HepG2 (cell line): ENCODE measurements around the gene KNG1. TPM values are rescaled to one million over a fixed set of nuclear protein-coding genes. Genes with fewer than 3 reads are reported as not detected.

Experiments
- NBN ChIP-seq: fragments of 450-650 bp; conservative IDR thresholded peaks from 2 replicates; pipeline ENCODE4 v1.6.1; 2017
- RARG ChIP-seq: sonication (generic); formaldehyde crosslinking; IDR thresholded peaks from 2 replicates; pipeline ENCODE4 v1.4.0; 2020; ENCODE audit warnings: low read depth, mild to moderate bottlenecking, missing genetic modification reagents
- RBM39 ChIP-seq: fragments of 200-400 bp; formaldehyde crosslinking; IDR thresholded peaks from one replicate; pipeline ENCODE4 v1.6.1; 2018; ENCODE audit warnings: antibody characterized with exemption, mild to moderate bottlenecking, low read depth, low read length; ENCODE audit not compliant: poor library complexity, severe bottlenecking
- RFX3 ChIP-seq: IDR thresholded peaks from 2 replicates; pipeline ENCODE4 v1.6.1; 2016; ENCODE audit warnings: missing biosample characterization, missing genetic modification reagents
- SNAI1 ChIP-seq: sonication (generic); formaldehyde crosslinking; IDR thresholded peaks from 2 replicates; pipeline ENCODE4 v1.5.0; 2020; ENCODE audit warnings: mild to moderate bottlenecking, missing genetic modification reagents, borderline replicate concordance
- ZFX ChIP-seq: sonication (generic); formaldehyde crosslinking; IDR thresholded peaks from 2 replicates; pipeline ENCODE4 v1.4.0; 2020; ENCODE audit warnings: mild to moderate bottlenecking, low read depth, missing genetic modification reagents, moderate library complexity
- ZMYM2 ChIP-seq: sonication (generic); formaldehyde crosslinking; IDR thresholded peaks from 2 replicates; pipeline ENCODE4 v1.8.0; 2022; ENCODE audit warnings: mild to moderate bottlenecking, missing genetic modification reagents
- ZNF256 ChIP-seq: sonication (generic); formaldehyde crosslinking; conservative IDR thresholded peaks from 2 replicates; pipeline ENCODE4 v1.4.0; 2020; ENCODE audit warnings: missing genetic modification reagents
- polyA plus RNA-seq, 8 experiments: library from polyadenylated mRNA; depleted of rRNA in 3 of 8; stranded (reverse) in 7 of 8; unstranded in 1 of 8; fragments of >200 nt; fragmentation: Illumina TruSeq in 4 of 8; extraction: Trizol in 4 of 8; gene quantifications; 2 replicates each; pipeline versions ENCODE4 v1.2.1 to v1.2.3, GENCODE V29; 2011 to 2016; ENCODE audit warnings: low read depth in 4 of 8, missing spikeins in 1 of 8, mixed read lengths in 1 of 8; ENCODE audit not compliant: insufficient read depth in 1 of 8
- total RNA-seq, 5 experiments: library from RNA; depleted of rRNA; stranded (reverse); fragments of >200 nt; fragmentation: Illumina TruSeq; extraction: Trizol; gene quantifications; 2 replicates each; pipeline ENCODE4 v1.2.3, GENCODE V29; 2016; ENCODE audit warnings: low read depth in 1 of 5
- TF ChIP-seq, protein P1 (sequence below): sonication (generic); formaldehyde crosslinking; IDR thresholded peaks from one replicate; pipeline ENCODE4 v1.5.1; 2020; ENCODE audit warnings: mild to moderate bottlenecking, missing genetic modification reagents; ENCODE audit errors: not compliant biosample characterization
- TF ChIP-seq, protein P2 (sequence below): IDR thresholded peaks from 2 replicates; pipeline ENCODE4 v1.6.1; 2012; ENCODE audit warnings: low read length, improper control_type of control experiment
- TF ChIP-seq, protein P3 (sequence below): sonication (generic); formaldehyde crosslinking; conservative IDR thresholded peaks from 2 replicates; pipeline ENCODE4 v1.8.0; 2022; ENCODE audit warnings: mild to moderate bottlenecking, moderate library complexity, missing genetic modification reagents
- TF ChIP-seq, protein P4 (sequence below): IDR thresholded peaks from 2 replicates; pipeline ENCODE4 v1.6.1; 2016; ENCODE audit warnings: mild to moderate bottlenecking, missing biosample characterization, missing genetic modification reagents

KNG1 gene
- total and polyA plus RNA-seq, 2 of the 13 experiments (the other 11 are each of a cell fraction or from before 2014, with no cell fraction given) = 6.5 to 7.0 TPM

DNA sequence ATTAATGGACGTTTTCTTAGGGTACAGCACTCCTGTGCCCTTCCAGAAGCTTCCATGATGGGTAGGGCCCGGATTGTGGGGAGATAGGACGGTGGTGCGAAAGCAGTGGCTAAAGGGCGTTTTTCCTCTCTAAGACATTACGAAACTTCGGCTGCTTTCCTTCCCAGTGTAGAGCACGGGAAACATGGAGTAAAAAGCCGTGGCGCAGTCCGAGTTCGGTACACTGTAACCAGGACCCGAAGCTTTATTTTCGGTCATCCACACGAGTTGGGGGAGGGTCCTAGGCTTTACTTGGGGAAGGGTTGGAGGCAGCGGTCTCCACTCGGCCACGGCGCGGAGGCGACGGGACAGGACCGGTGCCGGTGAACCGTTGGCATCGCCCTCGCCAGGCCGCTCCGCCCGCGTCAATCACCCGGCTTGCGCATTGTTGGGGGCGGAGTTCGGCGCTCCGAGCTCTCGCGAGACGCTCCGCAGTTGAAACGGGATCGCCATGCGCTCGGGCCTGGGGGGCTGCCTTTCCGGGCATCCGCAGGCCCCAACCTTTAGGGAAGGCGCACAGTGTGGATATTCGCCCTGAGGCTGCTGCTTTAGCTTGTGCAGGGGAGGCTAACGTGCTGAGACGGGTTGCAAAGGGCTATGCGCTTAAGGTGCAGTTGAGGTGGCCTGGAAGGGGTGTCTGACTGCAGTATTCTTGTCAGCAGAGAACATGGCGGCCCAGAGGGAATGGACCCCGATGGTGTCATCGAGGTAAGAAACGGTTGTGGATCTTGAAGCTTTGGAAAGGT, 66.8 kb downstream of the KNG1 start (continued):
- TF ChIP-seq, protein P1, sequence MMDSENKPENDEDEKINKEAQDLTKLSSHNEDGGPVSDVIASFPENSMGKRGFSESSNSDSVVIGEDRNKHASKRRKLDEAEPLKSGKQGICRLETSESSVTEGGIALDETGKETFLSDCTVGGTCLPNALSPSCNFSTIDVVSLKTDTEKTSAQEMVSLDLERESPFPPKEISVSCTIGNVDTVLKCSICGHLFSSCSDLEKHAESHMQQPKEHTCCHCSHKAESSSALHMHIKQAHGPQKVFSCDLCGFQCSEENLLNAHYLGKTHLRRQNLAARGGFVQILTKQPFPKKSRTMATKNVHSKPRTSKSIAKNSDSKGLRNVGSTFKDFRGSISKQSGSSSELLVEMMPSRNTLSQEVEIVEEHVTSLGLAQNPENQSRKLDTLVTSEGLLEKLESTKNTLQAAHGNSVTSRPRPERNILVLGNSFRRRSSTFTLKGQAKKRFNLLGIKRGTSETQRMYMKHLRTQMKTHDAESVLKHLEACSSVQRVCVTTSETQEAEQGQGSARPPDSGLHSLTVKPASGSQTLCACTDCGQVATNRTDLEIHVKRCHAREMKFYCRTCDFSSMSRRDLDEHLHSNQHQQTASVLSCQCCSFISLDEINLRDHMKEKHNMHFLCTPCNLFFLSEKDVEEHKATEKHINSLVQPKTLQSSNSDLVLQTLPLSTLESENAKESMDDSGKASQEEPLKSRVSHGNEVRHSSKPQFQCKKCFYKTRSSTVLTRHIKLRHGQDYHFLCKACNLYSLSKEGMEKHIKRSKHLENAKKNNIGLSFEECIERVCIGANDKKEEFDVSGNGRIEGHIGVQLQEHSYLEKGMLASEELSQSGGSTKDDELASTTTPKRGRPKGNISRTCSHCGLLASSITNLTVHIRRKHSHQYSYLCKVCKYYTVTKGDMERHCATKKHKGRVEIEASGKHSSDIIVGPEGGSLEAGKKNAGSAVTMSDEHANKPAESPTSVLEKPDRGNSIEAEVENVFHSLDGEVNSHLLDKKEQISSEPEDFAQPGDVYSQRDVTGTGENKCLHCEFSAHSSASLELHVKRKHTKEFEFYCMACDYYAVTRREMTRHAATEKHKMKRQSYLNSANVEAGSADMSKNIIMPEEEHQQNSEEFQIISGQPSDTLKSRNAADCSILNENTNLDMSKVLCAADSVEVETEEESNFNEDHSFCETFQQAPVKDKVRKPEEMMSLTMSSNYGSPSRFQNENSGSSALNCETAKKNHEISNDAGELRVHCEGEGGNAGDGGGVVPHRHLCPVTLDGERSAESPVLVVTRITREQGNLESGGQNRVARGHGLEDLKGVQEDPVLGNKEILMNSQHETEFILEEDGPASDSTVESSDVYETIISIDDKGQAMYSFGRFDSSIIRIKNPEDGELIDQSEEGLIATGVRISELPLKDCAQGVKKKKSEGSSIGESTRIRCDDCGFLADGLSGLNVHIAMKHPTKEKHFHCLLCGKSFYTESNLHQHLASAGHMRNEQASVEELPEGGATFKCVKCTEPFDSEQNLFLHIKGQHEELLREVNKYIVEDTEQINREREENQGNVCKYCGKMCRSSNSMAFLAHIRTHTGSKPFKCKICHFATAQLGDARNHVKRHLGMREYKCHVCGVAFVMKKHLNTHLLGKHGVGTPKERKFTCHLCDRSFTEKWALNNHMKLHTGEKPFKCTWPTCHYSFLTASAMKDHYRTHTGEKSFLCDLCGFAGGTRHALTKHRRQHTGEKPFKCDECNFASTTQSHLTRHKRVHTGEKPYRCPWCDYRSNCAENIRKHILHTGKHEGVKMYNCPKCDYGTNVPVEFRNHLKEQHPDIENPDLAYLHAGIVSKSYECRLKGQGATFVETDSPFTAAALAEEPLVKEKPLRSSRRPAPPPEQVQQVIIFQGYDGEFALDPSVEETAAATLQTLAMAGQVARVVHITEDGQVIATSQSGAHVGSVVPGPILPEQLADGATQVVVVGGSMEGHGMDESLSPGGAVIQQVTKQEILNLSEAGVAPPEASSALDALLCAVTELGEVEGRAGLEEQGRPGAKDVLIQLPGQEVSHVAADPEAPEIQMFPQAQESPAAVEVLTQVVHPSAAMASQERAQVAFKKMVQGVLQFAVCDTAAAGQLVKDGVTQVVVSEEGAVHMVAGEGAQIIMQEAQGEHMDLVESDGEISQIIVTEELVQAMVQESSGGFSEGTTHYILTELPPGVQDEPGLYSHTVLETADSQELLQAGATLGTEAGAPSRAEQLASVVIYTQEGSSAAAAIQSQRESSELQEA (CRISPR knock-in tag) = no peak
- TF ChIP-seq ZMYM2 (CRISPR knock-in tag) (no peak), NBN (no peak), RFX3 (CRISPR knock-in tag) (no peak), RARG (CRISPR knock-in tag) (no peak), ZNF256 (CRISPR knock-in tag) (no peak), ZFX (CRISPR knock-in tag) (peak; percentile 90), SNAI1 (peak; percentile 84; the same call in 1 of the 2 replicates), RBM39 (peak; percentile 74)
- TF ChIP-seq, protein P2, sequence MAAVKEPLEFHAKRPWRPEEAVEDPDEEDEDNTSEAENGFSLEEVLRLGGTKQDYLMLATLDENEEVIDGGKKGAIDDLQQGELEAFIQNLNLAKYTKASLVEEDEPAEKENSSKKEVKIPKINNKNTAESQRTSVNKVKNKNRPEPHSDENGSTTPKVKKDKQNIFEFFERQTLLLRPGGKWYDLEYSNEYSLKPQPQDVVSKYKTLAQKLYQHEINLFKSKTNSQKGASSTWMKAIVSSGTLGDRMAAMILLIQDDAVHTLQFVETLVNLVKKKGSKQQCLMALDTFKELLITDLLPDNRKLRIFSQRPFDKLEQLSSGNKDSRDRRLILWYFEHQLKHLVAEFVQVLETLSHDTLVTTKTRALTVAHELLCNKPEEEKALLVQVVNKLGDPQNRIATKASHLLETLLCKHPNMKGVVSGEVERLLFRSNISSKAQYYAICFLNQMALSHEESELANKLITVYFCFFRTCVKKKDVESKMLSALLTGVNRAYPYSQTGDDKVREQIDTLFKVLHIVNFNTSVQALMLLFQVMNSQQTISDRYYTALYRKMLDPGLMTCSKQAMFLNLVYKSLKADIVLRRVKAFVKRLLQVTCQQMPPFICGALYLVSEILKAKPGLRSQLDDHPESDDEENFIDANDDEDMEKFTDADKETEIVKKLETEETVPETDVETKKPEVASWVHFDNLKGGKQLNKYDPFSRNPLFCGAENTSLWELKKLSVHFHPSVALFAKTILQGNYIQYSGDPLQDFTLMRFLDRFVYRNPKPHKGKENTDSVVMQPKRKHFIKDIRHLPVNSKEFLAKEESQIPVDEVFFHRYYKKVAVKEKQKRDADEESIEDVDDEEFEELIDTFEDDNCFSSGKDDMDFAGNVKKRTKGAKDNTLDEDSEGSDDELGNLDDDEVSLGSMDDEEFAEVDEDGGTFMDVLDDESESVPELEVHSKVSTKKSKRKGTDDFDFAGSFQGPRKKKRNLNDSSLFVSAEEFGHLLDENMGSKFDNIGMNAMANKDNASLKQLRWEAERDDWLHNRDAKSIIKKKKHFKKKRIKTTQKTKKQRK = no peak
- TF ChIP-seq, protein P3, sequence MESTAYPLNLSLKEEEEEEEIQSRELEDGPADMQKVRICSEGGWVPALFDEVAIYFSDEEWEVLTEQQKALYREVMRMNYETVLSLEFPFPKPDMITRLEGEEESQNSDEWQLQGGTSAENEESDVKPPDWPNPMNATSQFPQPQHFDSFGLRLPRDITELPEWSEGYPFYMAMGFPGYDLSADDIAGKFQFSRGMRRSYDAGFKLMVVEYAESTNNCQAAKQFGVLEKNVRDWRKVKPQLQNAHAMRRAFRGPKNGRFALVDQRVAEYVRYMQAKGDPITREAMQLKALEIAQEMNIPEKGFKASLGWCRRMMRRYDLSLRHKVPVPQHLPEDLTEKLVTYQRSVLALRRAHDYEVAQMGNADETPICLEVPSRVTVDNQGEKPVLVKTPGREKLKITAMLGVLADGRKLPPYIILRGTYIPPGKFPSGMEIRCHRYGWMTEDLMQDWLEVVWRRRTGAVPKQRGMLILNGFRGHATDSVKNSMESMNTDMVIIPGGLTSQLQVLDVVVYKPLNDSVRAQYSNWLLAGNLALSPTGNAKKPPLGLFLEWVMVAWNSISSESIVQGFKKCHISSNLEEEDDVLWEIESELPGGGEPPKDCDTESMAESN (CRISPR knock-in tag) = no peak
- TF ChIP-seq, protein P4, sequence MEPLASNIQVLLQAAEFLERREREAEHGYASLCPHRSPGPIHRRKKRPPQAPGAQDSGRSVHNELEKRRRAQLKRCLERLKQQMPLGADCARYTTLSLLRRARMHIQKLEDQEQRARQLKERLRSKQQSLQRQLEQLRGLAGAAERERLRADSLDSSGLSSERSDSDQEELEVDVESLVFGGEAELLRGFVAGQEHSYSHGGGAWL (CRISPR knock-in tag) = 0 out of 2 replicates have a peak, but pooled peaks have one; percentile 13
